Lower leg skin (tissue), 4 donors: ENCODE measurements around the gene APBA3. TPM values are rescaled to one million over a fixed set of nuclear protein-coding genes. Genes with fewer than 3 reads are reported as not detected.

ENCODE experiments used
- DNase-seq, 2 donors: peaks; one replicate each; pipeline ENCODE4 v3.0.0-alpha.2; 2019; ENCODE audit warnings: low spot score in 2 of 2
- H3K4me3 ChIP-seq: fragments of 200-600 bp; sonication (generic); 2 replicates; pipeline ENCODE4 v1.5.1; 2017; ENCODE audit warnings: mild to moderate bottlenecking, low read depth; ENCODE audit not compliant: poor library complexity, severe bottlenecking
- POLR2A ChIP-seq, 2 donors: fragments of 450-650 bp; IDR thresholded peaks; one replicate each; pipeline ENCODE4 v1.6.1; 2016 to 2017; ENCODE audit warnings: antibody characterized with exemption in 2 of 2, mild to moderate bottlenecking in 1 of 2, moderate library complexity in 1 of 2
- WGBS, 2 donors: methylation state at CpG; one replicate each; pipeline ENCODE4 v1.1.5; 2018; 5-methylcytosine and 5-hydroxymethylcytosine counted together
- intact Hi-C: fragments of 100-400 bp; cut with DNase I; formaldehyde crosslinking; loops from one replicate; pipeline ENCODE4 v1.15.0; 2023; ENCODE audit warnings: low total_unique reads
- total RNA-seq, 4 donors: library from RNA; depleted of rRNA; stranded (reverse); fragments of >200 nt; gene quantifications; one replicate each; pipeline ENCODE4 v1.1.0, GENCODE V29; 2016
- TF ChIP-seq, protein P1 (sequence below), 3 donors: fragments of 450-650 bp; IDR thresholded peaks; one replicate each; pipeline ENCODE4 v1.5.1; 2016; ENCODE audit warnings: antibody characterized with exemption in 3 of 3, mild to moderate bottlenecking in 3 of 3, moderate library complexity in 2 of 3

The APBA3 gene
- total RNA-seq, 4 donors from 2014 or later: 21.8 to 34.6 (median 31.8) TPM

DNA sequence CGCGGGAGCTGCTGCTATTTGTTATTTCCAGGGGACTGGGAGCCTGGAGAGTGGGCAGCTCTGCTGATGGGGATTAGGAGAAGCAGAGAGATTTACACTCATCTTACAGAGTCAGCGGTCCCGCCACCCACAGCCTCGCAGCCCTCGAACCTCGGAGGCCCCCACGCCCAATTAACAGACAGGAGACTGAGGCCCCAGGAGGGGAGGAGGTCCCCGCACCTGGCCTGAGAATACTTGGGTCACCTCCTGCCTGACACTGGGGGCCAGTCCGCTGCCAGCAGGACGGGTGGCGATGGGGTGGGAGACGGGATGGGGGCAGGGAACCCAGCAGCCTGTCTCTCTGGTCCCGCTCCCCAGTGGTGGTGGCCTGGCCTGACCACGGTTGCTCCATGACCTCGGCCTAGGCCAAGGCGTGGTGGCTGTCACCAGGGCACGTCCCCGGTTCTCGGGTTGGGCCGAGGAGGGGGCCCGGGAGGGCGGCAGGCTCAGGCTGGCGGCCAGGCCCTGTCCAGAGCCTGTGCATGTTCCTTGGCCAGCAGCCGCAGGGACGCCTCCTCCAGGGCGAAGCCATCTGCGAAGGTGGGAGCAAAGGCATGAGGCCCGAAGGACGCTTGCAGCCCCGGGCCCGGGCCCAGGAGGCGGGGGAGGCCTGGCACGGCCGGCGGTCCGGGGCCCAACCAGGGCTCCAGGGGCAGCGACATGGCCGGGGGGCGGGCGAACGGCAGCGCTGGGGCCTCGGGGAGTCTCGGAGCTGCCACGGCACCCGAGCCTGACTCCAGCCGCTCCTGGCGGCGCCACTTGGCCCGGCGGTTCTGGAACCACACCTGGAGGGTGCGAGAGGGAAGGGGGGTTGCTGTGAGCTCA is 8.9 kb upstream of the APBA3 start:
- 70 to 71% methylated on average over 29 to 48 of the region's 53 CpGs for WGBS, 2 donors

DNA sequence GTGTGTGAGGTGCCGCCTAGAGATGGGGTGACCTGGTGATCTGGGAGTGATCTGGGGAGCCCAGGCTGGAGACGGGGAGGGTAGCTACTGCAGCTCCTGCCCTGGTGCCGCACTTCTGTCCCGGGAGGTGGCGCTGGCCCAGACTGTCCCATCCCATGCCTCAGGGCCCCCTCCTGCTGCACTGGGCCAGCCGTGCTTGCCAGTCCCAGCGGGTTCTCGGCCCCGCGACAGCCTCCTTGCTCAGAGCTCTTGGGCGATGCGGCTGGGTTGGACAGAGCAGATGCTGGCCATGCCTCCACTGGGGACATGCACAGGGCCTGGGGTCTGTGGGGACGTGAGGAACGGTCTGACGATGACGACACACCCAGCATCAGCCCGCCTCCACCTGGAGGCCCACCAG is 8.0 kb upstream of the APBA3 start:
- 83% methylated on average over 8 to 15 of the region's 17 CpGs for WGBS, 2 donors
- no peak for DNase-seq
- intact Hi-C loops: no loop called here
- no peak overlapping the region for H3K4me3 ChIP-seq
- no peak for TF ChIP-seq POLR2A (IDR thresholded peaks at IDR 0.05)
- TF ChIP-seq, protein P1, sequence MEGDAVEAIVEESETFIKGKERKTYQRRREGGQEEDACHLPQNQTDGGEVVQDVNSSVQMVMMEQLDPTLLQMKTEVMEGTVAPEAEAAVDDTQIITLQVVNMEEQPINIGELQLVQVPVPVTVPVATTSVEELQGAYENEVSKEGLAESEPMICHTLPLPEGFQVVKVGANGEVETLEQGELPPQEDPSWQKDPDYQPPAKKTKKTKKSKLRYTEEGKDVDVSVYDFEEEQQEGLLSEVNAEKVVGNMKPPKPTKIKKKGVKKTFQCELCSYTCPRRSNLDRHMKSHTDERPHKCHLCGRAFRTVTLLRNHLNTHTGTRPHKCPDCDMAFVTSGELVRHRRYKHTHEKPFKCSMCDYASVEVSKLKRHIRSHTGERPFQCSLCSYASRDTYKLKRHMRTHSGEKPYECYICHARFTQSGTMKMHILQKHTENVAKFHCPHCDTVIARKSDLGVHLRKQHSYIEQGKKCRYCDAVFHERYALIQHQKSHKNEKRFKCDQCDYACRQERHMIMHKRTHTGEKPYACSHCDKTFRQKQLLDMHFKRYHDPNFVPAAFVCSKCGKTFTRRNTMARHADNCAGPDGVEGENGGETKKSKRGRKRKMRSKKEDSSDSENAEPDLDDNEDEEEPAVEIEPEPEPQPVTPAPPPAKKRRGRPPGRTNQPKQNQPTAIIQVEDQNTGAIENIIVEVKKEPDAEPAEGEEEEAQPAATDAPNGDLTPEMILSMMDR (IDR thresholded peaks at IDR 0.05): no peak

More for the DNA sequence above, 8.9 kb upstream of the APBA3 start:
- no peak overlapping the region for H3K4me3 ChIP-seq
- no peak for DNase-seq
- intact Hi-C loops: no loop called here
- TF ChIP-seq, protein P1 (IDR thresholded peaks at IDR 0.05): no peak
- TF ChIP-seq POLR2A (IDR thresholded peaks at IDR 0.05): no peak

DNA sequence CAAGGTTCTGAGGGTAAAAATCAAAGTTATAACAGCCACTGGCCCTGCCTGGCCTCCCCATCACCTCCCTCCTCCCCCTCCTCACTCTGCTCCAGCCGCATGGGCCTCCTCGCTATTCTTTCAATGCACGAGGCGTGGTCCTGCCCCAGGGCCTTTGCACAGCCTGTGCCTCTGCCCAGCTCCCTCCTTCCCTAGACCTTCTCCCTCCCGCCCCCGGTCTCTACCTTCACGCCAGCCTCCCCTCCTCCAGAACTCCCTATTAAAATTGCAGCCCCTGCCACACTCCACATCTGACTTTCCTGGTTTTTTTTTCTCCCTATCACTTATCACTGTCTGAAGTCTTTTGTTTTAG is 7.2 kb upstream of the APBA3 start:
- intact Hi-C loops: no loop called here
- TF ChIP-seq POLR2A (IDR thresholded peaks at IDR 0.05): no peak
- TF ChIP-seq, protein P1 (IDR thresholded peaks at IDR 0.05): no peak
- no peak for DNase-seq
- H3K4me3 ChIP-seq: no peak overlapping the region
- 79 to 86% methylated on average over 7 of the region's 7 CpGs for WGBS, 2 donors

DNA sequence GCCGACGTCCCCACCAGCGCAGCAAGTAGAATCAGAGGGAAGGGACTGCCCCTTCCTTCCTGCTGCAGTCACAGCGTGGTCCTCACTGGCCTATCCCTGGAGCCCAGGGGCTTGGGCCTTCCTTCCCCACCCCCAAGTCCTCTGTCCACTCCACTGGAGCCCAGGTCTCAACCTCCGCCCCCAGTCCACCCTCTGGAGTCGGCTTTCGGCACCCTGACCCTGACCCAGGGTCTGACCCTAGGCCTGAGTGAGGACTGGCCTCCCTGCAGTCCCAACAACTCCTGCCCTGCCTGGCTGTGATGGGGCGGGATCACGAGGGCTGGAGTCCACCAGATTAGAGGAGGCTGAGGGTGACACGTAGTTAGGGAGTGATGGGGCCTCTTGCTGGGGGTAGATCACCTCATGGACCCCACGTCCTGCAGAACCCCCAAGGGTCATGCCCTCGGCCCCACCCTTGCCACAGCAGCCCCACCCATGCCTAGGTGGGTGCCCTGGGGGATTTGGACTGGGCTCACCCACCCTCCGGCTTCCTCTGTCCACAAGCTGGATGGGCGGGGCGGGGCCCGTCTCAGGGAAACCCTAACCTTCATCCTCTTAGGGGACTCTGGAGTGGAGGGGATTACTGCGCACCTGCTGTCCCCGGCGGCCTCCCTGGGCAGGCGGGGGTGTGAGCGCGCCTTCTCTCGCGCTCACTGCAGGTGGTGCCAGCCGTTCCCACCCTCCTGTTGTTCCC is 6.7 kb upstream of the APBA3 start:
- intact Hi-C loops: no loop called here
- 86 to 90% methylated on average over 24 to 25 of the region's 25 CpGs for WGBS, 2 donors
- no peak for TF ChIP-seq POLR2A (IDR thresholded peaks at IDR 0.05)
- TF ChIP-seq, protein P1 (IDR thresholded peaks at IDR 0.05): no peak
- DNase-seq: no peak
- no peak overlapping the region for H3K4me3 ChIP-seq

DNA sequence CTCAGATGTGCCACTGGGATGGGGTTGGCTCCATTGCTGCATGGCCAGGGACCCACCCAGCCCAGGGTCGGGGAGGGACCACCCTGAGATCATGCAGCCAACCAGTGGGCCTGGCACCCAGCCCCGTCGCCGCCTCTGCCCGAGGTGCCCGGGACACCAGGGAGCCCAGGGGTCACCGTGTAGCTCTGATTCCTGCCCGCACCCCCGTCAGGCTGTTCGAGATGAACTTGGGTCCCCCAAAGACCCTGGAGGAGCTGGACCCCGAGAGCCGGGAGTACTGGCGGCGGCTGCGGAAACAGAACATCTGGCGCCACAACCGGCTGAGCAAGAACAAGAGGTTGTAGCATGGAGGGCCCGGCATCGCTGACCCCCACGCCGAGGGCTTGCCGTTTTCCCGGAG is 5.6 kb upstream of the APBA3 start:
- no peak for TF ChIP-seq POLR2A (IDR thresholded peaks at IDR 0.05)
- TF ChIP-seq, protein P1 (IDR thresholded peaks at IDR 0.05): no peak
- H3K4me3 ChIP-seq: no peak overlapping the region
- no peak for DNase-seq
- intact Hi-C loops: no loop called here
- 88 to 92% methylated on average over 19 to 22 of the region's 23 CpGs for WGBS, 2 donors
